BLaER1 treated with 17β-estradiol and CSF1 and Interleukin-3, amounts not matched to agents 10 nM and 100 nM (cell line): ENCODE measurements around the gene WDR88.
"Not testable (repeated sequence)": the region's sequence is repeated elsewhere in the genome, so short reads cannot be mapped to it uniquely, and the experiment has no call there.

ENCODE experiments used
- H3K27ac ChIP-seq, 11 experiments: shearing (Covaris generic); formaldehyde crosslinking; 2 replicates each; pipeline ENCODE4 v1.8.1; 2022
- H3K27me3 ChIP-seq, 11 experiments: shearing (Covaris generic); formaldehyde crosslinking; 2 replicates each; pipeline ENCODE4 v1.8.1; 2022
- H3K36me3 ChIP-seq, 11 experiments: shearing (Covaris generic); formaldehyde crosslinking; 2 replicates each; pipeline ENCODE4 v1.8.1; 2022
- H3K4me1 ChIP-seq, 10 experiments: shearing (Covaris generic); formaldehyde crosslinking; 2 replicates each; pipeline ENCODE4 v1.8.1; 2022
- H3K4me2 ChIP-seq, 11 experiments: shearing (Covaris generic); formaldehyde crosslinking; 2 replicates each; pipeline ENCODE4 v1.8.1; 2022
- H3K4me3 ChIP-seq, 10 experiments: shearing (Covaris generic); formaldehyde crosslinking; 2 replicates each; pipeline ENCODE4 v1.8.1; 2022
- H3K9ac ChIP-seq, 11 experiments: shearing (Covaris generic); formaldehyde crosslinking; 2 replicates each; pipeline ENCODE4 v1.8.1; 2022
- H3K9me3 ChIP-seq, 11 experiments: shearing (Covaris generic); formaldehyde crosslinking; replicated peaks in 1 of 11; 2 replicates each; pipeline ENCODE4 v1.8.1; 2022
- H4K20me1 ChIP-seq, 11 experiments: shearing (Covaris generic); formaldehyde crosslinking; 2 replicates each; pipeline ENCODE4 v1.8.1; 2022
- Cebpa-rat ChIP-seq, 11 experiments: shearing (Covaris generic); IDR thresholded peaks; 2 replicates each; pipeline ENCODE4 v1.8.1; 2022

Gene WDR88

GRCh38 chr19:33157906-33158305 is 26.0 kb downstream of the WDR88 start:
- H3K4me1 ChIP-seq, result peaks cover 41 to 68% (median 54%) of the 10 kb centered on the region in 10 experiments
- no peaks in the 10 kb centered on the region; a peak in 1 of 22 replicates for H3K36me3 ChIP-seq
- no peaks in the 10 kb centered on the region for H4K20me1 ChIP-seq
- H3K9ac ChIP-seq, result peak overlapping the region in 4 of 11 experiments; percentile 0 to 36 (median 31); a peak in 4 of 22 replicates
- no peaks in the 10 kb centered on the region for H3K27me3 ChIP-seq
- no peak overlapping the region for H3K4me3 ChIP-seq
- H3K9me3 ChIP-seq, result peaks cover 0 to 14% (median 12%) of the 10 kb centered on the region in 11 experiments; a peak in 11 of 22 replicates
- H3K27ac ChIP-seq, result peak overlapping the region in 9 of 11 experiments; percentile 32 to 66 (median 52); a peak in 15 of 22 replicates
- H3K4me2 ChIP-seq, result peak overlapping the region; percentile 14 to 83 (median 75)
- no peak for TF ChIP-seq Cebpa-rat (IDR thresholded peaks at IDR 0.05)

- H3K4me3 ChIP-seq, result no peak overlapping the region
- peaks cover 41 to 68% (median 54%) of the 10 kb centered on the region in 10 experiments for H3K4me1 ChIP-seq
- H3K4me2 ChIP-seq, result peak overlapping the region; percentile 14 to 83 (median 75); a peak in 21 of 22 replicates
- peak overlapping the region in 4 of 11 experiments; percentile 0 to 36 (median 31); a peak in 4 of 22 replicates for H3K9ac ChIP-seq
- no peak for TF ChIP-seq Cebpa-rat (IDR thresholded peaks at IDR 0.05)
- H3K27ac ChIP-seq, result peak overlapping the region in 9 of 11 experiments; percentile 32 to 66 (median 52); a peak in 15 of 22 replicates
- peaks cover 0 to 14% (median 12%) of the 10 kb centered on the region in 11 experiments; a peak in 11 of 22 replicates for H3K9me3 ChIP-seq
- no peaks in the 10 kb centered on the region; a peak in 1 of 22 replicates for H3K36me3 ChIP-seq
- no peaks in the 10 kb centered on the region for H3K27me3 ChIP-seq
- no peaks in the 10 kb centered on the region for H4K20me1 ChIP-seq
Observed at GRCh38 chr19:33158365-33158764, 26.5 kb downstream of the WDR88 start.

- TF ChIP-seq Cebpa-rat (IDR thresholded peaks at IDR 0.05), result no peak
- no peak overlapping the region for H3K9ac ChIP-seq
Observed at GRCh38 chr19:33159149-33159548, 27.2 kb downstream of the WDR88 start.

GRCh38 chr19:33159893-33160292 is 28.0 kb downstream of the WDR88 start:
- H3K9me3 ChIP-seq, result peaks cover 0 to 14% (median 12%) of the 10 kb centered on the region in 11 experiments; a peak in 11 of 22 replicates
- no peak for TF ChIP-seq Cebpa-rat (IDR thresholded peaks at IDR 0.05)
- H3K36me3 ChIP-seq, result no peaks in the 10 kb centered on the region; a peak in 2 of 22 replicates
- H3K4me1 ChIP-seq, result peaks cover 41 to 74% (median 55%) of the 10 kb centered on the region in 10 experiments
- no peaks in the 10 kb centered on the region for H4K20me1 ChIP-seq
- no peaks in the 10 kb centered on the region for H3K27me3 ChIP-seq
- H3K9ac ChIP-seq, result peak overlapping the region in 5 of 11 experiments; percentile 24 to 60 (median 42); a peak in 7 of 22 replicates
- peak overlapping the region in 1 of 10 experiments; percentile 11; a peak in 1 of 20 replicates for H3K4me3 ChIP-seq
- H3K27ac ChIP-seq, result peak overlapping the region in 10 of 11 experiments; percentile 33 to 85 (median 72); a peak in 19 of 22 replicates
- peak overlapping the region; percentile 68 to 80 (median 77) for H3K4me2 ChIP-seq

More at GRCh38 chr19:33159149-33159548, 27.2 kb downstream of the WDR88 start:
- Histone ChIP-seq H3K9me3 (peaks cover 0 to 14% (median 12%) of the 10 kb centered on the region in 11 experiments; a peak in 11 of 22 replicates), H3K36me3 (no peaks in the 10 kb centered on the region; a peak in 2 of 22 replicates), H3K4me3 (no peak overlapping the region; a peak in 1 of 20 replicates), H3K27me3 (no peaks in the 10 kb centered on the region), H3K4me1 (peaks cover 41 to 74% (median 55%) of the 10 kb centered on the region in 10 experiments), H4K20me1 (no peaks in the 10 kb centered on the region), H3K27ac (peak overlapping the region in 2 of 11 experiments; percentile 84 to 85; a peak in 1 of 22 replicates), H3K4me2 (peak overlapping the region in 7 of 11 experiments; percentile 68 to 83 (median 75); a peak in 8 of 22 replicates)

DNA sequence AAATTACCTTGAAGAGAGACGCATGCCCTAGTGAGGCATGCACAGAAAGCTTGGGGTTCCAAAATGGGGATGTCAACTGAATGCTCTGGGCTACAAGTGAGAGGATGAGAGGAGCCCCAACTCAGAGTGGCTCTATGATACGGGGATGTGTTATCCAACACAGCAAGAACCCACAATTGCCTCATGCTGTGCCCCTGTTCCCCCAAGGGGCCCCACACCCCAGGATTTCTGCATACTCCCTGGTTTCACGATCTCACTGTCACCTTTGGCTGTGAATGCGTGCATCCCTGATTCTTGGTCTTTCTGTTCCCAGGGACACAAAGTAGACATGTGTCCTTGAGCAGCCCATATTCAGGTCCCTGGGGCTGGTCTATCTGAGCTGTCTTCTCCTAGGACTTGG is 29.3 kb downstream of the WDR88 start:
- Histone ChIP-seq H3K4me3 (0 out of 20 replicates have a peak overlapping the region, but pooled peaks of 1 of the 10 experiments have one; percentile 6), H3K27ac (peak overlapping the region in 9 of 11 experiments; percentile 55 to 85 (median 73); a peak in 18 of 22 replicates), H3K9me3 (peaks cover 0 to 14% (median 12%) of the 10 kb centered on the region in 11 experiments; a peak in 11 of 22 replicates), H4K20me1 (no peaks in the 10 kb centered on the region), H3K36me3 (no peaks in the 10 kb centered on the region; a peak in 2 of 22 replicates), H3K27me3 (no peaks in the 10 kb centered on the region), H3K9ac (peak overlapping the region in 4 of 11 experiments; percentile 2 to 46 (median 34); a peak in 5 of 22 replicates), H3K4me2 (peak overlapping the region; percentile 68 to 80 (median 77)), H3K4me1 (peaks cover 41 to 67% (median 53%) of the 10 kb centered on the region in 10 experiments)
- no peak for TF ChIP-seq Cebpa-rat (IDR thresholded peaks at IDR 0.05)

DNA sequence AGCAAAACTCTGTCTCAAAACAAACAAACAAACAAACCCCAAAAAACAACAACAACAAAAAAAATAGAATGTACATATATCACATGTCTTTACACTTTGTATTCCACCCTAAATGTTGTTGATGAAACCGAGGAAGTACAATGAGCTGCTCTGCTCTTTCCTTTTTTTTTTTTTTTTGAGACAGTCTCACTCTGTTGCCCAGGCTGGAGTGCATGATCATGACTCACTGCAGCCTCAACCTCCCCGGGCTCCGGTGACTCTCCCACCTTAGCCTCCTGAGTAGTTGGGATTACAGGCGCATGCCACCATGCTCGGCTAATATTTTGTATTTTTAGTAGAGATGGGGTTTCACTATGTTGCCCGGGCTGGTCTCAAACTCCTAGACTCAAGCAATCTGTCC is 31.6 kb downstream of the WDR88 start:
- Histone ChIP-seq H3K27me3 (no peaks in the 10 kb centered on the region), H3K4me2 (peak overlapping the region in 4 of 11 experiments; percentile 27 to 47 (median 34); a peak in 5 of 22 replicates), H3K4me3 (no peak overlapping the region), H3K4me1 (peaks cover 33 to 51% (median 42%) of the 10 kb centered on the region in 10 experiments), H3K9ac (no peak overlapping the region), H3K27ac (no peak overlapping the region), H3K36me3 (no peaks in the 10 kb centered on the region; a peak in 3 of 22 replicates), H4K20me1 (no peaks in the 10 kb centered on the region), H3K9me3 (peaks cover 20 to 37% (median 33%) of the 10 kb centered on the region in 11 experiments)
- TF ChIP-seq Cebpa-rat (IDR thresholded peaks at IDR 0.05), result no peak

DNA sequence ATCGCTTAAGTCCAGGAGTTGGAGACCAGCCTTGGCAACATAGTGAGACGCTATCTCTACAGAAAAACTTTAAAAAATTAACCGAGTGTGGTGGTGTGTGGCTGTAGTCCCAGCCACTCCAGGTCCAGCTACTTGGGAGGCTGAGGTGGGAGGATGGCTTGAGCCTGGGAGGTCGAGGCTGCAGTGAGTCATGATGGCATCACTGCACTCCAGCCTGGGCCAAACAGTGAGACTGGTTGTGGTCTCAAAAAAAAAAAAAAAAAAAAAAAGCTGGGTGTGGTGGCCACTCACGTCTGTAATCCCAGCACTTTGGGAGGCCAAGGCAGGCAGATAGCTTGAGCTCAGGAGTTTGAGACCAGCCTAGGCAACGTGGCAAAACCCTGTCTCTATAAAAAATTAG is 34.1 kb downstream of the WDR88 start:
- H3K4me2 ChIP-seq, H3K9ac ChIP-seq, H3K27me3 ChIP-seq, H3K36me3 ChIP-seq, H3K27ac ChIP-seq, H3K4me3 ChIP-seq, H4K20me1 ChIP-seq: not testable (repeated sequence)
- H3K4me1 ChIP-seq, result peaks cover 16 to 26% (median 20%) of the 10 kb centered on the region in 10 experiments
- H3K9me3 ChIP-seq, result peaks cover 29 to 44% (median 36%) of the 10 kb centered on the region in 11 experiments

DNA sequence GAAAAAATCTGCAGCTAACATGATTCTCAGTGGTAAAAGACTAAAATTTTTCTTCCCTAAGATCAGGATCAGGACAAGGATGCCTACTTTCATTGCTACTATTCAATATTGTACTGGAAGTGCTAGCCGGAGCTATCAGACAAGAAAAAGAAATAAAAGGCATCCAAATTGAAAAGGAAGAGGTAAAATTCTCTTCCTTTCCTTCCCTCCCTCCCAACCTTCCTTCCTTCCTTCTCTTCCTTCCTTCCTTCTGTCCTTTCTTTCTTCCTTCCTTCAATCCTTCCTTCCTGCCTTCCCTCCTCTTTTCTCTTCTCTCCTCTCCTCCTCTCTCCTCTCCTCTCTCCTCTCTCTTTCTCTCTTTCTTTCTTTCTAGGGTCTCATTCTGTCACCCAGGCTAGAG is 35.5 kb downstream of the WDR88 start:
- Histone ChIP-seq H3K4me1 (peaks cover 14 to 21% (median 18%) of the 10 kb centered on the region in 10 experiments), H3K9ac (no peak overlapping the region), H3K4me3 (no peak overlapping the region), H3K36me3 (peaks cover 0 to 8% (median 0%) of the 10 kb centered on the region in 11 experiments; a peak in 2 of 22 replicates), H3K4me2 (no peak overlapping the region), H3K9me3 (peaks cover 29 to 44% (median 36%) of the 10 kb centered on the region in 11 experiments), H4K20me1 (no peaks in the 10 kb centered on the region), H3K27me3 (no peaks in the 10 kb centered on the region), H3K27ac (no peak overlapping the region)
- TF ChIP-seq Cebpa-rat (IDR thresholded peaks at IDR 0.05), result no peak

DNA sequence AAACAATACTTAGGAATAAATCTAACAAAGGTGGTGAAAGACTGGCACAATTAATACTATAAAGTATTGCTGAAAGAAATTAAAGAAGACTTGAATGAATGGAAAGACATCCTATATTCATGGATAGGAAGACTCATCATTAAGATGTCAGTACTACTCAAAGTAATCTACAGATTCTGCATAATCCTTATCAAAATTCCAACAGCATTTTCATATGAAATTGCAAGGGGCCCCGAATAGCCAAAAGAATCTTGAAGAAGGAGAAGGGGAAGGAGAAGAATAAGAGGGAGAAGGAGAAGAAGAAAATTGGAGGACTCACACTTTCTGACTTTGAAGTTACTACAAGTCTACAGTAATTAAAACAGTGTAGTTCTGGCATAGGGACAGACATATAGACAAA is 36.6 kb downstream of the WDR88 start:
- H3K27ac ChIP-seq, result no peak overlapping the region
- H3K27me3 ChIP-seq, result no peaks in the 10 kb centered on the region
- peaks cover 23 to 27% (median 25%) of the 10 kb centered on the region in 10 experiments for H3K4me1 ChIP-seq
- no peaks in the 10 kb centered on the region for H4K20me1 ChIP-seq
- no peak for TF ChIP-seq Cebpa-rat (IDR thresholded peaks at IDR 0.05)
- peaks cover 29 to 44% (median 36%) of the 10 kb centered on the region in 11 experiments for H3K9me3 ChIP-seq
- no peak overlapping the region for H3K4me2 ChIP-seq
- H3K4me3 ChIP-seq, result no peak overlapping the region
- H3K9ac ChIP-seq, result no peak overlapping the region
- peaks cover 0 to 8% (median 0%) of the 10 kb centered on the region in 11 experiments; a peak in 2 of 22 replicates for H3K36me3 ChIP-seq
